Endothelial cell of umbilical vein (primary cell): ENCODE results near the gene OPRM1.

ENCODE experiments used
- CTCF ChIP-seq, 2 donors: IDR thresholded peaks; 1 replicate in 1 of 2; 2 replicates in 1 of 2; pipeline ENCODE4 v1.5.1; 2011; ENCODE audit warnings: low read length in 2 of 2, mild to moderate bottlenecking in 2 of 2, moderate library complexity in 2 of 2, control low read depth in 1 of 2, inconsistent platforms in 1 of 2, low read depth in 1 of 2; ENCODE audit not compliant: insufficient read depth in 1 of 2; ENCODE audit errors: extremely low read depth in 1 of 2
- EZH2 ChIP-seq: IDR thresholded peaks from 2 replicates; pipeline ENCODE4 v1.6.1; 2012; ENCODE audit warnings: borderline replicate concordance, low read depth, mild to moderate bottlenecking, moderate library complexity, low read length, inconsistent platforms; ENCODE audit not compliant: severe bottlenecking
- JUN ChIP-seq: IDR thresholded peaks from 2 replicates; pipeline ENCODE4 v1.6.1; 2011; ENCODE audit warnings: borderline replicate concordance, low read depth; ENCODE audit not compliant: insufficient read length, insufficient read depth
- MYC ChIP-seq: IDR thresholded peaks from one replicate; pipeline ENCODE4 v1.6.1; 2011; ENCODE audit warnings: mild to moderate bottlenecking, low read depth, low read length
- POLR2A ChIP-seq: IDR thresholded peaks from 2 replicates; pipeline ENCODE4 v1.6.1; 2012; ENCODE audit warnings: low read depth, mild to moderate bottlenecking, control low read depth, low read length
- POLR2AphosphoS5 ChIP-seq: IDR thresholded peaks from 2 replicates; pipeline ENCODE4 v1.6.1; 2012; ENCODE audit warnings: low read depth, mild to moderate bottlenecking, control low read depth, low read length, moderate library complexity; ENCODE audit not compliant: insufficient read depth

- TF ChIP-seq JUN (no peak), CTCF (IDR thresholded peaks at IDR 0.05; ENCODE audit: extremely low read depth in 1 of 2, insufficient read depth in 1 of 2, low read depth in 1 of 2, low read length in 2 of 2) (no peak), POLR2AphosphoS5 (no peak), EZH2 (no peak), POLR2A (no peak), MYC (no peak)
Measured at GRCh38 chr6:154238831-154239230, 199.8 kb downstream of the OPRM1 start.
